Heart left ventricle (tissue), 13 donors: ENCODE results near the gene CCDC167.

Experiments
- POLR2A ChIP-seq, 2 donors: fragments of 450-650 bp; IDR thresholded peaks; one replicate each; pipeline ENCODE4 v1.6.1; 2017; ENCODE audit warnings: antibody characterized with exemption in 2 of 2, mild to moderate bottlenecking in 2 of 2, moderate library complexity in 2 of 2
- TF ChIP-seq, protein P1 (sequence below), 12 donors: fragments of 200-600 bp; sonication (generic) in 4 of 12; IDR thresholded peaks; one replicate each; pipeline versions ENCODE4 v1.5.0 to v1.8.0; 2018 to 2022; ENCODE audit warnings: antibody characterized with exemption in 12 of 12, mild to moderate bottlenecking in 5 of 12
- donor health status: ischemic (EF 13 %, LVEDD 7.1; RV severe dilation, severe dysfunction).
- donor health status: DM: no; HTN: yes; CAD: no.
- donor health status: DM: no; HTN: no; CAD: no.
- donor health status: ischemic (EF 25% LVEDD 6.9; RV normal size, moderate dysfunction).
- donor health status: ischemic (EF 25% LVEDD 5.7; RV mildly dilated, moderate dysfunction).
- donor health status: ischemic (EF 35%, LVEDD 5.7; RV mildly dilated, moderate dysfunction).
- donor health status: nonischemic (EF 11% LVEDD 7.7; RV severe dilation, severe dysfunction).
- donor health status: DM: yes; HTN: yes; CAD: no.
- donor health status: PGD.
- donor health status: ischemic (EF 29% LVEDD 5.4; RV normal size, mild dysfunction).
- donor health status: nonischemic (EF 23%, LVEDD 6.1; RV moderate dilation, normal function).

DNA sequence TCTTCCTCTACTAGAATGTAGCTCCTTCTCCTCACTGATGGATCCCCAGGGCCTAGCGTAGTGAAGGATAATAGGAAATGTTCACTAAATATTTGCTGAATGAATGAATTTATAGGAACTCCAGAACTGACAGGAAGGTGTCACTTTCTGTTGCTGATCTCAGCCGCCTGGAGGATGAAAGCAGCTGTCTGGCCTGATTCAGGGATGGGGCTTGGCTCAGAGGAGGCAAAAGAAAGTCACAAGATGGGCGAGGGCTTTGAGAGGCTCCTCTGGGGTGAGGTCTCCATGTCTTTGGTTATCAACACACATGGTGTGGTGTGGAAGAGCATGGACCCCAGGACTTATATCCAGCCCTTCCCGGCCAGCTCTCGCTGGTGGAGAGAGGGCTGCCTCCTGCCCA is 11.5 kb upstream of the CCDC167 start:
- TF ChIP-seq, protein P1, sequence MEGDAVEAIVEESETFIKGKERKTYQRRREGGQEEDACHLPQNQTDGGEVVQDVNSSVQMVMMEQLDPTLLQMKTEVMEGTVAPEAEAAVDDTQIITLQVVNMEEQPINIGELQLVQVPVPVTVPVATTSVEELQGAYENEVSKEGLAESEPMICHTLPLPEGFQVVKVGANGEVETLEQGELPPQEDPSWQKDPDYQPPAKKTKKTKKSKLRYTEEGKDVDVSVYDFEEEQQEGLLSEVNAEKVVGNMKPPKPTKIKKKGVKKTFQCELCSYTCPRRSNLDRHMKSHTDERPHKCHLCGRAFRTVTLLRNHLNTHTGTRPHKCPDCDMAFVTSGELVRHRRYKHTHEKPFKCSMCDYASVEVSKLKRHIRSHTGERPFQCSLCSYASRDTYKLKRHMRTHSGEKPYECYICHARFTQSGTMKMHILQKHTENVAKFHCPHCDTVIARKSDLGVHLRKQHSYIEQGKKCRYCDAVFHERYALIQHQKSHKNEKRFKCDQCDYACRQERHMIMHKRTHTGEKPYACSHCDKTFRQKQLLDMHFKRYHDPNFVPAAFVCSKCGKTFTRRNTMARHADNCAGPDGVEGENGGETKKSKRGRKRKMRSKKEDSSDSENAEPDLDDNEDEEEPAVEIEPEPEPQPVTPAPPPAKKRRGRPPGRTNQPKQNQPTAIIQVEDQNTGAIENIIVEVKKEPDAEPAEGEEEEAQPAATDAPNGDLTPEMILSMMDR (IDR thresholded peaks at IDR 0.05): no peak
- TF ChIP-seq POLR2A (IDR thresholded peaks at IDR 0.05): no peak
